ENCODE data around the gene ZFP36L2.

DNA sequence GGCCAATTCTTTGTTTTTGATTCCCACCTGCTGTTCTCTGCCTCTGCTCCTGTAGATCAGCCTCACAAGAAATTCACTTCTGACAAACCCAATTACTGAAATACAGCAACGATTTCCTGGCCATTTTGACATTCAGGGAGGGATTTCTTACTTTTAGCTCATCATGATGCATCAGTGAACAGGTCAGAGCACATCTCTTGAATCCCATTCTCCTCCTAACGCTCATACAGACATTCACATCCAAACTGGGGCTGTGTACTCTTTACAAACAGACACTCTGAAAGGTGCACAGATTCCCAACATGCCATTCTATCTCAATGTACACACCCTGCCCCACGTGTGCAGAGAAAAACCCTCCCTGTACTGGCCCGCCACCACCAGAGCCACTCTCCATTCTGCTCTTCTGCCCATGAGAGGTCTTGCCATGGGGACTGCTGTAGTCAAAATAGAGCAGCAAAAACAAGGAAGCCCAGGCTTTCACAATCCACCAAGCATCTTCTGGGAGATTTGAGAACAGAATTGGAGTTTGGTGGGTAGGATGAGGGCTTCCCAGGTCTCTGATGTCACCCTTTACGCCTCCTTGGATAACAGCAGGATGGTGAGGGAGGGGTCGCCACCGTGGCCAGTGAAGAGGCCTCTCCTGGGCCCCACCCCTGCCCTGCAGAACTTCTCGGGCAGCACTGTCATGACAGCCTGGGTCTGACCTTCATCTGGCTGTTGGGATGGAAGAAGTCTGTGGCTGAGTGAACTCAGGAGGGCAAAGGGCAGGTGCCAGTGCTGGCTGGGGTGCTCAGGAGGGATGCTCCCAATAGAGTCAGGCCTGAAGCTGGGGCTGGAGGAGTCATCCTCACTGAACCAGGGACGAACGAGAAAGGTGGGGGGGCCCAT lies 41.9 kb upstream of the ZFP36L2 start:
- TF ChIP-seq, protein P1, sequence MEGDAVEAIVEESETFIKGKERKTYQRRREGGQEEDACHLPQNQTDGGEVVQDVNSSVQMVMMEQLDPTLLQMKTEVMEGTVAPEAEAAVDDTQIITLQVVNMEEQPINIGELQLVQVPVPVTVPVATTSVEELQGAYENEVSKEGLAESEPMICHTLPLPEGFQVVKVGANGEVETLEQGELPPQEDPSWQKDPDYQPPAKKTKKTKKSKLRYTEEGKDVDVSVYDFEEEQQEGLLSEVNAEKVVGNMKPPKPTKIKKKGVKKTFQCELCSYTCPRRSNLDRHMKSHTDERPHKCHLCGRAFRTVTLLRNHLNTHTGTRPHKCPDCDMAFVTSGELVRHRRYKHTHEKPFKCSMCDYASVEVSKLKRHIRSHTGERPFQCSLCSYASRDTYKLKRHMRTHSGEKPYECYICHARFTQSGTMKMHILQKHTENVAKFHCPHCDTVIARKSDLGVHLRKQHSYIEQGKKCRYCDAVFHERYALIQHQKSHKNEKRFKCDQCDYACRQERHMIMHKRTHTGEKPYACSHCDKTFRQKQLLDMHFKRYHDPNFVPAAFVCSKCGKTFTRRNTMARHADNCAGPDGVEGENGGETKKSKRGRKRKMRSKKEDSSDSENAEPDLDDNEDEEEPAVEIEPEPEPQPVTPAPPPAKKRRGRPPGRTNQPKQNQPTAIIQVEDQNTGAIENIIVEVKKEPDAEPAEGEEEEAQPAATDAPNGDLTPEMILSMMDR (IDR thresholded peaks at IDR 0.05): no peak
- TF ChIP-seq EP300 (IDR thresholded peaks at IDR 0.05; ENCODE audit: low read depth) (no peak), POLR2A (IDR thresholded peaks at IDR 0.05) (no peak), POLR2AphosphoS5 (IDR thresholded peaks at IDR 0.05) (no peak)

Data from transverse colon (tissue), 4 donors.